Testis (tissue), 3 donors: ENCODE results near the gene ZMYND19. TPM values are rescaled to one million over a fixed set of nuclear protein-coding genes. Genes with fewer than 3 reads are reported as not detected.
"Not testable (repeated sequence)": the region's sequence is repeated elsewhere in the genome, so short reads cannot be mapped to it uniquely, and the experiment has no call there.

Experiments used
- DNase-seq: peaks from one replicate; pipeline ENCODE4 v3.0.0-alpha.2; 2019
- H3K27ac ChIP-seq, 2 donors: fragments of 200-600 bp; sonication (generic); one replicate each; pipeline ENCODE4 v1.5.1; 2019
- H3K27me3 ChIP-seq: fragments of 200-600 bp; sonication (generic); one replicate; pipeline ENCODE4 v1.5.1; 2019
- H3K36me3 ChIP-seq: fragments of 200-600 bp; sonication (generic); one replicate; pipeline ENCODE4 v1.5.1; 2017; ENCODE audit warnings: low read depth; ENCODE audit errors: missing control alignments
- H3K4me1 ChIP-seq: fragments of 200-600 bp; sonication (generic); one replicate; pipeline ENCODE4 v1.5.1; 2019
- H3K4me3 ChIP-seq, 2 donors: fragments of 200-600 bp; sonication (generic); one replicate each; pipeline ENCODE4 v1.5.1; 2017 to 2019
- H3K9me3 ChIP-seq: fragments of 200-600 bp; sonication (generic); one replicate; pipeline ENCODE4 v1.5.1; 2017
- CTCF ChIP-seq, 3 experiments: fragments of 450-650 bp in 2 of 3; fragments of 200-600 bp in 1 of 3; sonication (generic) in 1 of 3; IDR thresholded peaks; one replicate each; pipeline ENCODE4 v1.5.1; 2016 to 2019; ENCODE audit warnings: antibody characterized with exemption in 3 of 3, mild to moderate bottlenecking in 2 of 3, moderate library complexity in 1 of 3
- POLR2A ChIP-seq: fragments of 450-650 bp; IDR thresholded peaks from one replicate; pipeline ENCODE4 v1.6.1; 2017; ENCODE audit warnings: antibody characterized with exemption, mild to moderate bottlenecking, moderate library complexity
- WGBS, 2 donors: methylation state at CpG; one replicate each; pipeline ENCODE4 v1.1.5; 2018; 5-methylcytosine and 5-hydroxymethylcytosine counted together
- intact Hi-C: fragments of 100-400 bp; cut with DNase I; formaldehyde crosslinking; loops from one replicate; pipeline ENCODE4 v1.15.1; 2023; ENCODE audit warnings: low total_unique reads
- polyA plus RNA-seq: library from polyadenylated mRNA; stranded (reverse); fragments of 350-450 nt; fragmentation: Illumina TruSeq; extraction: RNeasy Lipid Tissue Mini Kit (QIAGEN cat#74804); gene quantifications from one replicate; pipeline ENCODE4 v1.2.3, GENCODE V29; 2014; ENCODE audit warnings: low read depth, low replicate concordance; ENCODE audit not compliant: insufficient read depth
- total RNA-seq, 2 donors: library from RNA; depleted of rRNA; stranded (reverse); fragments of >200 nt; gene quantifications; one replicate each; pipeline ENCODE4 v1.2.3, GENCODE V29; 2016

Gene ZMYND19
- total and polyA plus RNA-seq, 3 donors from 2014 or later = 72.2 to 81.0 (median 73.8) TPM

- peak overlapping the region; percentile 71 to 83 for H3K4me3 ChIP-seq
- no peaks in the 10 kb centered on the region for H3K9me3 ChIP-seq
- intact Hi-C loops = no loop called here
- H3K27me3 ChIP-seq = no peaks in the 10 kb centered on the region
- 6 to 15% methylated on average over 29 to 50 of the region's 58 CpGs for WGBS, 2 donors
- H3K36me3 ChIP-seq = no peaks in the 10 kb centered on the region
- peak; percentile 32 for DNase-seq
- H3K27ac ChIP-seq = peak overlapping the region in 1 of 2 donors; percentile 77
- peaks cover 9% of the 10 kb centered on the region for H3K4me1 ChIP-seq
- TF ChIP-seq POLR2A (no peak), CTCF (IDR thresholded peaks at IDR 0.05) (no peak)
Measured at GRCh38 chr9:137552022-137552768, 38.1 kb downstream of the ZMYND19 start.

GRCh38 chr9:137551264-137552021, 38.9 kb downstream of the ZMYND19 start, which contains the start of gene MRPL41:
Gene MRPL41, plus strand, starts transcription at chr9:137551879. Its CDS starts 203 bp downstream, at chr9:137552082.
- Histone ChIP-seq H3K4me3 (peak within 1 kb of the TSS; percentile 71 to 83), H3K4me1 (peaks cover 9% of the 10 kb centered on the region), H3K27ac (peak within 1 kb of the TSS; percentile 80 to 81), H3K27me3 (no peaks in the 10 kb centered on the region), H3K9me3 (no peaks in the 10 kb centered on the region), H3K36me3 (no peaks in the 10 kb centered on the region)
- DNase-seq = peak; percentile 90
- intact Hi-C loops = no loop called here
- no peak for TF ChIP-seq POLR2A
- TF ChIP-seq CTCF (IDR thresholded peaks at IDR 0.05) = peak in 2 of 3 experiments; percentile 19 to 60
- WGBS, 2 donors = 0% methylated on average over 4 to 41 of the region's 106 CpGs

GRCh38 chr9:137550958-137551263, 39.4 kb downstream of the ZMYND19 start:
- peak overlapping the region; percentile 80 to 81 for H3K27ac ChIP-seq
- 0% methylated on average over 13 to 17 of the region's 17 CpGs for WGBS, 2 donors
- DNase-seq, H3K27me3 ChIP-seq, H3K4me1 ChIP-seq, H3K36me3 ChIP-seq, H3K9me3 ChIP-seq, intact Hi-C loops: not testable (repeated sequence)
- H3K4me3 ChIP-seq = peak overlapping the region; percentile 71 to 83

- Histone ChIP-seq H3K9me3 (no peaks in the 10 kb centered on the region), H3K4me1 (peaks cover 9% of the 10 kb centered on the region), H3K27ac (peak within 1 kb of the TSS; percentile 80 to 81), H3K4me3 (peak within 1 kb of the TSS; percentile 71 to 83), H3K27me3 (no peaks in the 10 kb centered on the region), H3K36me3 (no peaks in the 10 kb centered on the region)
- DNase-seq = peak; percentile 93
- intact Hi-C loops = no loop called here
- no peak for TF ChIP-seq POLR2A
- TF ChIP-seq CTCF (IDR thresholded peaks at IDR 0.05) = no peak
- WGBS, 2 donors = 3 to 6% methylated on average over 8 to 12 of the region's 13 CpGs
Measured at GRCh38 chr9:137550231-137550621, 40.1 kb downstream of the ZMYND19 start, which contains the start of gene PNPLA7. Gene PNPLA7, minus strand, starts transcription at chr9:137550402. Its CDS starts 205 bp downstream, at chr9:137550197.
